Fibroblast of lung (primary cell): ENCODE data around the gene NRG2. TPM values are rescaled to one million over a fixed set of nuclear protein-coding genes. Genes with fewer than 3 reads are reported as not detected.

Source experiments
- DNase-seq, 2 donors: peaks; one replicate each; pipeline versions ENCODE4 v3.0.0 to v3.0.0-alpha.2; 2010; ENCODE audit warnings: low read depth in 2 of 2
- H2AFZ ChIP-seq: 2 replicates; pipeline ENCODE4 v1.5.1; 2012; ENCODE audit warnings: low read length, control low read depth, inconsistent platforms
- H3K27ac ChIP-seq: 2 replicates; pipeline ENCODE4 v1.5.1; 2011; ENCODE audit warnings: low read length, control low read depth; ENCODE audit not compliant: insufficient read depth
- H3K27me3 ChIP-seq: 2 replicates; pipeline ENCODE4 v1.5.1; 2011; ENCODE audit warnings: mild to moderate bottlenecking, low read length; ENCODE audit not compliant: control insufficient read depth, insufficient read depth
- H3K36me3 ChIP-seq: 2 replicates; pipeline ENCODE4 v1.5.1; 2011; ENCODE audit warnings: low read length; ENCODE audit not compliant: control insufficient read depth, insufficient read depth
- H3K4me1 ChIP-seq: 2 replicates; pipeline ENCODE4 v1.5.1; 2011; ENCODE audit warnings: low read length; ENCODE audit not compliant: control insufficient read depth, insufficient read depth; ENCODE audit errors: extremely low read depth
- H3K4me2 ChIP-seq: 2 replicates; pipeline ENCODE4 v1.5.1; 2011; ENCODE audit warnings: low read length, control low read depth; ENCODE audit not compliant: insufficient read depth; ENCODE audit errors: extremely low read depth
- H3K4me3 ChIP-seq, 4 experiments: fragments of 200-600 bp in 1 of 4; sonication (generic) in 1 of 4; replicated peaks in 1 of 4; 2 replicates each; pipeline ENCODE4 v1.5.1; 2011 to 2016; ENCODE audit warnings: low read length in 4 of 4, low read depth in 3 of 4, mild to moderate bottlenecking in 3 of 4, control low read depth in 2 of 4, inconsistent platforms in 1 of 4, mixed read lengths in 1 of 4; ENCODE audit not compliant: insufficient read depth in 1 of 4; ENCODE audit errors: control extremely low read depth in 1 of 4
- H3K79me2 ChIP-seq: 2 replicates; pipeline ENCODE4 v1.5.1; 2012; ENCODE audit warnings: mild to moderate bottlenecking, low read length, inconsistent platforms; ENCODE audit not compliant: control insufficient read depth, insufficient read depth
- H3K9ac ChIP-seq: 2 replicates; pipeline ENCODE4 v1.5.1; 2011; ENCODE audit warnings: mild to moderate bottlenecking, low read length, control low read depth; ENCODE audit not compliant: insufficient read depth
- H3K9me3 ChIP-seq: 2 replicates; pipeline ENCODE4 v1.5.1; 2012; ENCODE audit warnings: low read depth, low read length; ENCODE audit not compliant: control insufficient read depth, insufficient read depth
- H4K20me1 ChIP-seq: 2 replicates; pipeline ENCODE4 v1.5.1; 2011; ENCODE audit warnings: low read length; ENCODE audit not compliant: control insufficient read depth, insufficient read depth; ENCODE audit errors: extremely low read depth
- EZH2 ChIP-seq: IDR thresholded peaks from 2 replicates; pipeline ENCODE4 v1.5.1; 2012; ENCODE audit warnings: low read length, control low read depth, mild to moderate bottlenecking; ENCODE audit errors: missing control alignments
- polyA plus RNA-seq, 2 donors: library from polyadenylated mRNA; depleted of rRNA in 1 of 2; stranded (reverse) in 1 of 2; unstranded in 1 of 2; fragments of >200 nt; gene quantifications; 2 replicates each; pipeline ENCODE4 v1.2.1, GENCODE V29; 2011 to 2012; ENCODE audit warnings: missing spikeins in 1 of 2
- total RNA-seq: library from RNA; depleted of rRNA; stranded (reverse); fragments of >200 nt; gene quantifications from 2 replicates; pipeline ENCODE4 v1.2.1, GENCODE V29; 2014
- TF ChIP-seq, protein P1 (sequence below), 2 donors: IDR thresholded peaks in 1 of 2; conservative IDR thresholded peaks in 1 of 2; 1 replicate in 1 of 2; 2 replicates in 1 of 2; pipeline ENCODE4 v1.5.1; 2011 to 2012; ENCODE audit warnings: low read length in 2 of 2, control low read depth in 1 of 2, inconsistent platforms in 1 of 2, low read depth in 1 of 2, mild to moderate bottlenecking in 1 of 2

NRG2 gene
- total and polyA plus RNA-seq, 2 donors (not counting 1 experiment from before 2014, with no cell fraction given) = 0.28 to 1.3 TPM

DNA sequence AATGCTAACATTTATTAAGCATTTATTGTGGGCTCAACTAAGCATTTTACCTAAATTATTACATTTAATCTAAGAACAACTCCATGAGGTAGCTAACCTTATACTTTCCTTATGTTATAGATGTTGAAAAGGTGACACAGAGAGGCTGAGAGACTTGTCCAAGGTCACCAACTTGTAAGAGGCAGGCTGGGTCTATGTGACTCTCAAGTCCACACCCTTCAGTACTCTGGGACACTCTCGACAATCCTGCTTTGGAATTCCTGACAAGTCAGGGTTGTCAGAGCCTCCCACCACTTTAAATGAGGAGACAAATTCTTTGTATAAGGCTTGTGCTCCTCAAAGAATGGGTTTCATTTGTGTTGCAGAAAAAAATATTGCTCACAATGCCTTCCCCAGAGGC, 67.2 kb downstream of the NRG2 start:
- Histone ChIP-seq H3K9ac (no peak overlapping the region), H3K27ac (no peak overlapping the region), H3K79me2 (no peaks in the 10 kb centered on the region), H3K4me3 (no peak overlapping the region), H3K9me3 (no peaks in the 10 kb centered on the region), H2AFZ (no peak overlapping the region), H3K36me3 (no peaks in the 10 kb centered on the region), H3K27me3 (peaks cover 7% of the 10 kb centered on the region), H4K20me1 (no peaks in the 10 kb centered on the region), H3K4me1 (no peaks in the 10 kb centered on the region), H3K4me2 (no peak overlapping the region)
- TF ChIP-seq EZH2 = no peak
- TF ChIP-seq, protein P1, sequence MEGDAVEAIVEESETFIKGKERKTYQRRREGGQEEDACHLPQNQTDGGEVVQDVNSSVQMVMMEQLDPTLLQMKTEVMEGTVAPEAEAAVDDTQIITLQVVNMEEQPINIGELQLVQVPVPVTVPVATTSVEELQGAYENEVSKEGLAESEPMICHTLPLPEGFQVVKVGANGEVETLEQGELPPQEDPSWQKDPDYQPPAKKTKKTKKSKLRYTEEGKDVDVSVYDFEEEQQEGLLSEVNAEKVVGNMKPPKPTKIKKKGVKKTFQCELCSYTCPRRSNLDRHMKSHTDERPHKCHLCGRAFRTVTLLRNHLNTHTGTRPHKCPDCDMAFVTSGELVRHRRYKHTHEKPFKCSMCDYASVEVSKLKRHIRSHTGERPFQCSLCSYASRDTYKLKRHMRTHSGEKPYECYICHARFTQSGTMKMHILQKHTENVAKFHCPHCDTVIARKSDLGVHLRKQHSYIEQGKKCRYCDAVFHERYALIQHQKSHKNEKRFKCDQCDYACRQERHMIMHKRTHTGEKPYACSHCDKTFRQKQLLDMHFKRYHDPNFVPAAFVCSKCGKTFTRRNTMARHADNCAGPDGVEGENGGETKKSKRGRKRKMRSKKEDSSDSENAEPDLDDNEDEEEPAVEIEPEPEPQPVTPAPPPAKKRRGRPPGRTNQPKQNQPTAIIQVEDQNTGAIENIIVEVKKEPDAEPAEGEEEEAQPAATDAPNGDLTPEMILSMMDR (conservative IDR thresholded peaks at IDR 0.05 in 1 of 2, IDR thresholded peaks at IDR 0.05 in 1 of 2; ENCODE audit: low read depth in 1 of 2, low read length in 2 of 2) = no peak
- DNase-seq = no peak

GRCh38 chr5:139975306-139975705, 67.8 kb downstream of the NRG2 start:
- no peak overlapping the region for H3K4me3 ChIP-seq

GRCh38 chr5:139974661-139975060, 68.4 kb downstream of the NRG2 start:
- H3K4me2 ChIP-seq = no peak overlapping the region
- H3K27me3 ChIP-seq = peaks cover 4% of the 10 kb centered on the region
- H3K79me2 ChIP-seq = no peaks in the 10 kb centered on the region
- H4K20me1 ChIP-seq = no peaks in the 10 kb centered on the region
- no peaks in the 10 kb centered on the region for H3K36me3 ChIP-seq
- H3K9ac ChIP-seq = no peak overlapping the region
- H2AFZ ChIP-seq = no peak overlapping the region
- H3K9me3 ChIP-seq = no peaks in the 10 kb centered on the region
- DNase-seq = no peak
- no peak overlapping the region for H3K27ac ChIP-seq
- no peak for TF ChIP-seq EZH2
- TF ChIP-seq, protein P1 (conservative IDR thresholded peaks at IDR 0.05 in 1 of 2, IDR thresholded peaks at IDR 0.05 in 1 of 2; ENCODE audit: low read depth in 1 of 2, low read length in 2 of 2) = no peak
- H3K4me1 ChIP-seq = no peaks in the 10 kb centered on the region
- no peak overlapping the region for H3K4me3 ChIP-seq

More at GRCh38 chr5:139975306-139975705, 67.8 kb downstream of the NRG2 start:
- Histone ChIP-seq H3K27me3 (peaks cover 7% of the 10 kb centered on the region), H3K4me2 (no peak overlapping the region), H3K79me2 (no peaks in the 10 kb centered on the region), H3K36me3 (no peaks in the 10 kb centered on the region), H3K4me1 (no peaks in the 10 kb centered on the region), H2AFZ (no peak overlapping the region), H3K9ac (no peak overlapping the region), H3K27ac (no peak overlapping the region), H4K20me1 (no peaks in the 10 kb centered on the region), H3K9me3 (no peaks in the 10 kb centered on the region)
- no peak for DNase-seq
- TF ChIP-seq, protein P1 (conservative IDR thresholded peaks at IDR 0.05 in 1 of 2, IDR thresholded peaks at IDR 0.05 in 1 of 2; ENCODE audit: low read depth in 1 of 2, low read length in 2 of 2) = no peak
- no peak for TF ChIP-seq EZH2
